Nephron progenitor cell (in vitro differentiated cells): ENCODE measurements around the gene SFSWAP.

Experiments used
- DNase-seq: peaks from one replicate; pipeline ENCODE4 v3.0.0; 2021
- H3K27ac Mint-ChIP-seq: 2 replicates; pipeline ENCODE4 v1.8.0; 2021; ENCODE audit warnings: mild to moderate bottlenecking, moderate library complexity, mixed read lengths
- H3K27me3 Mint-ChIP-seq: 2 replicates; pipeline ENCODE4 v1.8.0; 2021; ENCODE audit warnings: mild to moderate bottlenecking, low read depth, mixed read lengths; ENCODE audit not compliant: poor library complexity
- H3K36me3 Mint-ChIP-seq: 2 replicates; pipeline ENCODE4 v1.8.0; 2021; ENCODE audit warnings: low read depth, mixed read lengths
- H3K4me1 Mint-ChIP-seq: 2 replicates; pipeline ENCODE4 v1.8.0; 2021; ENCODE audit warnings: mixed read lengths
- H3K4me3 Mint-ChIP-seq: 2 replicates; pipeline ENCODE4 v1.8.0; 2021; ENCODE audit warnings: mild to moderate bottlenecking, moderate library complexity, mixed read lengths
- H3K9me3 Mint-ChIP-seq: 2 replicates; pipeline ENCODE4 v1.8.0; 2021; ENCODE audit warnings: mild to moderate bottlenecking, moderate library complexity, mixed read lengths
- TF ChIP-seq, protein P1 (sequence below): fragments of 200-600 bp; sonication (generic); IDR thresholded peaks from 2 replicates; pipeline ENCODE4 v1.5.0; 2021; ENCODE audit warnings: antibody characterized with exemption

The SFSWAP gene

GRCh38 chr12:131766382-131767107 lies 55.7 kb downstream of the SFSWAP start:
- peak overlapping the region; percentile 98 for H3K27ac Mint-ChIP-seq
- peaks cover 20% of the 10 kb centered on the region for H3K4me1 Mint-ChIP-seq
- no peaks in the 10 kb centered on the region for H3K9me3 Mint-ChIP-seq
- H3K4me3 Mint-ChIP-seq = no peak overlapping the region
- no peaks in the 10 kb centered on the region for H3K27me3 Mint-ChIP-seq
- TF ChIP-seq, protein P1, sequence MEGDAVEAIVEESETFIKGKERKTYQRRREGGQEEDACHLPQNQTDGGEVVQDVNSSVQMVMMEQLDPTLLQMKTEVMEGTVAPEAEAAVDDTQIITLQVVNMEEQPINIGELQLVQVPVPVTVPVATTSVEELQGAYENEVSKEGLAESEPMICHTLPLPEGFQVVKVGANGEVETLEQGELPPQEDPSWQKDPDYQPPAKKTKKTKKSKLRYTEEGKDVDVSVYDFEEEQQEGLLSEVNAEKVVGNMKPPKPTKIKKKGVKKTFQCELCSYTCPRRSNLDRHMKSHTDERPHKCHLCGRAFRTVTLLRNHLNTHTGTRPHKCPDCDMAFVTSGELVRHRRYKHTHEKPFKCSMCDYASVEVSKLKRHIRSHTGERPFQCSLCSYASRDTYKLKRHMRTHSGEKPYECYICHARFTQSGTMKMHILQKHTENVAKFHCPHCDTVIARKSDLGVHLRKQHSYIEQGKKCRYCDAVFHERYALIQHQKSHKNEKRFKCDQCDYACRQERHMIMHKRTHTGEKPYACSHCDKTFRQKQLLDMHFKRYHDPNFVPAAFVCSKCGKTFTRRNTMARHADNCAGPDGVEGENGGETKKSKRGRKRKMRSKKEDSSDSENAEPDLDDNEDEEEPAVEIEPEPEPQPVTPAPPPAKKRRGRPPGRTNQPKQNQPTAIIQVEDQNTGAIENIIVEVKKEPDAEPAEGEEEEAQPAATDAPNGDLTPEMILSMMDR = no peak
- peak; percentile 8 for DNase-seq
- H3K36me3 Mint-ChIP-seq = peaks cover 84% of the 10 kb centered on the region

- Mint-ChIP-seq H3K27me3 (peaks cover 4% of the 10 kb centered on the region), H3K4me1 (peaks cover 32% of the 10 kb centered on the region), H3K4me3 (no peak overlapping the region), H3K9me3 (no peaks in the 10 kb centered on the region), H3K27ac (no peak overlapping the region), H3K36me3 (peaks cover 80% of the 10 kb centered on the region)
- TF ChIP-seq, protein P1 = no peak
- DNase-seq = no peak
These were observed 59.2 kb downstream of the SFSWAP start for GRCh38 chr12:131770120-131770519.

GRCh38 chr12:131771965-131772364 lies 61.1 kb downstream of the SFSWAP start:
- peaks cover 35% of the 10 kb centered on the region for H3K4me1 Mint-ChIP-seq
- DNase-seq = no peak
- H3K9me3 Mint-ChIP-seq = no peaks in the 10 kb centered on the region
- no peak overlapping the region for H3K27ac Mint-ChIP-seq
- peaks cover 71% of the 10 kb centered on the region for H3K36me3 Mint-ChIP-seq
- TF ChIP-seq, protein P1 = no peak
- peaks cover 4% of the 10 kb centered on the region for H3K27me3 Mint-ChIP-seq
- H3K4me3 Mint-ChIP-seq = no peak overlapping the region

GRCh38 chr12:131773582-131774221 lies 62.8 kb downstream of the SFSWAP start:
- Mint-ChIP-seq H3K36me3 (peaks cover 72% of the 10 kb centered on the region), H3K4me1 (peaks cover 35% of the 10 kb centered on the region), H3K27ac (peak overlapping the region; percentile 91), H3K27me3 (peaks cover 4% of the 10 kb centered on the region), H3K4me3 (no peak overlapping the region), H3K9me3 (no peaks in the 10 kb centered on the region)
- DNase-seq = no peak
- TF ChIP-seq, protein P1 = no peak

- Mint-ChIP-seq H3K27me3 (peaks cover 4% of the 10 kb centered on the region), H3K4me3 (no peak overlapping the region), H3K9me3 (no peaks in the 10 kb centered on the region), H3K4me1 (peaks cover 38% of the 10 kb centered on the region), H3K27ac (peak overlapping the region; percentile 46), H3K36me3 (peaks cover 73% of the 10 kb centered on the region)
- DNase-seq = no peak
- TF ChIP-seq, protein P1 = no peak
These were observed 63.9 kb downstream of the SFSWAP start for GRCh38 chr12:131774576-131775391.
